Measurements from ENCODE around the gene KRTAP2-2. TPM values are rescaled to one million over a fixed set of nuclear protein-coding genes. Genes with fewer than 3 reads are reported as not detected.

The KRTAP2-2 gene
- total and polyA plus RNA-seq, 9 donors = not detected

DNA sequence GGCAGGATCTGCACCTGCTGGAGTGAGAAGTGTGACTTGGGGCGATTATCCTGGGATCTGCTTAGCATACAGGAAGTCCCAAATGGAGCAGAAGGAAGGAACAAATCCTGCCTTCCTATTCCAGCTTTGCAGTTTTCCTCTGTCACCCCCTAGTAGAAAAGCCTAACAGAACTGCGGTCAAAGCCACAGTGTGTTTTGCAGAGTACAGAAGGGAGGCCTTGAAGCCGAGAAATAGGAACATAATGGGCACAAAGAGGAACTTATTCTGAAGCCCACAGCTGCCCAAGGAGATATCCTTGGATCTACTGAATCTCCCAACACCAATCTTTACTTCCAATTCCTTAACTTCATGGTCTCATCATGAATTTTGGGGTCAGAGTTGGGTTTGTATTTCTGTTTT is 36.5 kb downstream of the KRTAP2-2 start:
- no peaks in the 10 kb centered on the region for H3K9me3 ChIP-seq
- no peak for DNase-seq
- no peak overlapping the region for H3K4me3 ChIP-seq
- H3K27me3 ChIP-seq = no peaks in the 10 kb centered on the region
- H3K36me3 ChIP-seq = no peaks in the 10 kb centered on the region
- intact Hi-C loops (cut with DNase I) = no loop called here
- H3K27ac ChIP-seq = no peak overlapping the region
- H3K4me1 ChIP-seq (ENCODE audit: insufficient read depth) = no peaks in the 10 kb centered on the region
- TF ChIP-seq POLR2A (IDR thresholded peaks at IDR 0.05) (no peak), EP300 (IDR thresholded peaks at IDR 0.05) (no peak)
- TF ChIP-seq, protein P1, sequence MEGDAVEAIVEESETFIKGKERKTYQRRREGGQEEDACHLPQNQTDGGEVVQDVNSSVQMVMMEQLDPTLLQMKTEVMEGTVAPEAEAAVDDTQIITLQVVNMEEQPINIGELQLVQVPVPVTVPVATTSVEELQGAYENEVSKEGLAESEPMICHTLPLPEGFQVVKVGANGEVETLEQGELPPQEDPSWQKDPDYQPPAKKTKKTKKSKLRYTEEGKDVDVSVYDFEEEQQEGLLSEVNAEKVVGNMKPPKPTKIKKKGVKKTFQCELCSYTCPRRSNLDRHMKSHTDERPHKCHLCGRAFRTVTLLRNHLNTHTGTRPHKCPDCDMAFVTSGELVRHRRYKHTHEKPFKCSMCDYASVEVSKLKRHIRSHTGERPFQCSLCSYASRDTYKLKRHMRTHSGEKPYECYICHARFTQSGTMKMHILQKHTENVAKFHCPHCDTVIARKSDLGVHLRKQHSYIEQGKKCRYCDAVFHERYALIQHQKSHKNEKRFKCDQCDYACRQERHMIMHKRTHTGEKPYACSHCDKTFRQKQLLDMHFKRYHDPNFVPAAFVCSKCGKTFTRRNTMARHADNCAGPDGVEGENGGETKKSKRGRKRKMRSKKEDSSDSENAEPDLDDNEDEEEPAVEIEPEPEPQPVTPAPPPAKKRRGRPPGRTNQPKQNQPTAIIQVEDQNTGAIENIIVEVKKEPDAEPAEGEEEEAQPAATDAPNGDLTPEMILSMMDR (IDR thresholded peaks at IDR 0.05) = no peak
- 87 to 93% (median 90%) methylated on average over 3 of the region's 3 CpGs for WGBS, 3 donors

DNA sequence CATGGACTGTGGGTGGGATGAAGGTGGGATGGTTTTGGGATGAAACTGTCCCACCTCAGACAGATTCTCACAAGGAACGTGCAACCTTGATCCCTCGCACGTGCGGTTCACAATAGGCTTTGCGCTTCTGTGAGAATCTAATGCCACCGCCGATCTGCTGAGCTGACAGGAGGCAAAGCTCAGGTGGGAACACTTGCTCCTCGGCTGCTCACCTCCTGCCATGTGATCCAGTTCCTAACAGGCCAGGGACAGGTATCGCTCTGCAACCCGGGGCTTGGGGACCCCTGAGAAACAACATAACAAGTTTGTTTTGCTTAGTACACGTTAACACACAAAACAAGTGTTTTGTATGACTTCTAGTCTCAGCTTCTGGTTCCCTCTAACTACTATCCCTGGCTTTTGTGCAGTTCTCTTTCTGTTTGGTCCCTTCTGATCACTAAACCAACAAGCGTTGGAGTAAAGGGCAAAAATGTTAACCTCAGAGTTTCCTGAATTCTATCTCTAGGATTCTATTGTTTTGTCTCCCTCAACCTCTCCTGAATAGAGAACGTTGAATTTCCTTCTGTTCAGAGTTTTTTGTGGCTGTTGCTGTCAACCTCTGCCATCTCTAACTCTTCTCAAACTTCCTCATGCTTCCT is 38.3 kb downstream of the KRTAP2-2 start:
- no peaks in the 10 kb centered on the region for H3K36me3 ChIP-seq
- H3K4me1 ChIP-seq (ENCODE audit: insufficient read depth) = no peaks in the 10 kb centered on the region
- H3K27ac ChIP-seq = no peak overlapping the region
- H3K9me3 ChIP-seq = no peaks in the 10 kb centered on the region
- H3K27me3 ChIP-seq = no peaks in the 10 kb centered on the region
- 82 to 86% (median 84%) methylated on average over 13 of the region's 13 CpGs for WGBS, 3 donors
- no peak overlapping the region for H3K4me3 ChIP-seq
- no peak for DNase-seq
- TF ChIP-seq, protein P1 (IDR thresholded peaks at IDR 0.05) = no peak
- TF ChIP-seq EP300 (IDR thresholded peaks at IDR 0.05) (no peak), POLR2A (IDR thresholded peaks at IDR 0.05) (no peak)
- intact Hi-C loops (cut with DNase I) = no loop called here

DNA sequence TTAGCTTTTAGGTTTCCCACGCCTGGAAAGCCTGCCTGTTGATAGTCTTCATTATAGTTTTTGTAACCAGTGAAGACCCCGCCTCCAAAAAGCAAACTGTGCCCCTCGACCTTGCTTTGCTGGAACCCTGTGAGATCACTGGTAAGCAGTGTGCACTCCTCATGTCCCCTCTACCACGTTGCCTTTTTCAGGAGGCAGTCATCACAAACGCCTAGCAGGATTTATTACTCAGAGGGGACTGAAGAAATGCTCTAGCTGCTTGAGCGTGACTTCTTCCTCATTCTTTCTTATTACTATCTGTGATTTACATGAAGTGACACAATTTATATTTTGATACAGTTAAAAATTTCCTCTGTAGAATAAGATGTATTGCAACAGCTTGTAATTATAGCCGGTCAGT is 39.6 kb downstream of the KRTAP2-2 start:
- no peak for DNase-seq
- Histone ChIP-seq H3K9me3 (no peaks in the 10 kb centered on the region), H3K27ac (no peak overlapping the region), H3K36me3 (no peaks in the 10 kb centered on the region), H3K4me1 (ENCODE audit: insufficient read depth) (no peaks in the 10 kb centered on the region), H3K4me3 (no peak overlapping the region), H3K27me3 (no peaks in the 10 kb centered on the region)
- 62 to 70% (median 70%) methylated on average over 7 of the region's 7 CpGs for WGBS, 3 donors
- TF ChIP-seq POLR2A (IDR thresholded peaks at IDR 0.05) (no peak), EP300 (IDR thresholded peaks at IDR 0.05) (no peak)
- TF ChIP-seq, protein P1 (IDR thresholded peaks at IDR 0.05) = no peak
- intact Hi-C loops (cut with DNase I) = no loop called here

DNA sequence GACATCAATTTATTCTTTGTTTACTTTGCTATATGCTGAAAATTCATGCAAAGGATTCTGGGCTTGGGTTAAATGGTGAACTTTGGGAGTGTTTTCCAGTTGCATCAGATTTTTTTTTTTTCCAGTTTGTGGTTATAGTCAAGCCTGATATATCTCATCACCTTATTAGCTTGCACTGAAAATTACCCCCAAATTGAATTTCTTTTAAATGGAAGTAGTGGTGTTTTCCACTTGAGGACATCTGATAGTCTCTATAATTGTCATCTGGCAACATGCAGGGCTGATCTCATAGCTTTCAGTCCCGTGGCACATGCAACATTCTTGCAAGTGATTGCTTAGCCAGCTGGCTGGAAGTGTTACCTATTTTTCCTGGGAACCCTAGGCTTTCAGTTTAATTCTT is 41.4 kb downstream of the KRTAP2-2 start:
- TF ChIP-seq, protein P1 (IDR thresholded peaks at IDR 0.05) = no peak
- TF ChIP-seq EP300 (IDR thresholded peaks at IDR 0.05) (no peak), POLR2A (IDR thresholded peaks at IDR 0.05) (no peak)
- WGBS, 3 donors = 22 to 41% (median 31%) methylated on average over 1 of the region's 1 CpG
- H3K27ac ChIP-seq = no peak overlapping the region
- no peaks in the 10 kb centered on the region for H3K9me3 ChIP-seq
- no peak overlapping the region for H3K4me3 ChIP-seq
- H3K27me3 ChIP-seq = no peaks in the 10 kb centered on the region
- DNase-seq = no peak
- H3K36me3 ChIP-seq = no peaks in the 10 kb centered on the region
- intact Hi-C loops (cut with DNase I) = no loop called here
- H3K4me1 ChIP-seq (ENCODE audit: insufficient read depth) = no peaks in the 10 kb centered on the region
